IgD-negative memory B cell (primary cell): ENCODE measurements around the gene LIN7B. TPM values are rescaled to one million over a fixed set of nuclear protein-coding genes. Genes with fewer than 3 reads are reported as not detected.

Experiments
- H3K27ac Mint-ChIP-seq, 3 donors: one replicate each; pipeline ENCODE4 v1.8.0; 2020 to 2022; ENCODE audit warnings: mild to moderate bottlenecking in 3 of 3, mixed read lengths in 3 of 3, moderate library complexity in 1 of 3
- H3K27me3 Mint-ChIP-seq: one replicate; pipeline ENCODE4 v1.8.0; 2021; ENCODE audit warnings: mixed read lengths
- H3K36me3 Mint-ChIP-seq: one replicate; pipeline ENCODE4 v1.8.0; 2020; ENCODE audit warnings: mild to moderate bottlenecking, mixed read lengths
- H3K4me1 Mint-ChIP-seq, 3 donors: one replicate each; pipeline ENCODE4 v1.8.0; 2020 to 2022; ENCODE audit warnings: mixed read lengths in 3 of 3, mild to moderate bottlenecking in 1 of 3
- H3K4me3 Mint-ChIP-seq, 4 donors: one replicate each; pipeline ENCODE4 v1.8.0; 2020 to 2022; ENCODE audit warnings: mild to moderate bottlenecking in 4 of 4, mixed read lengths in 4 of 4, moderate library complexity in 3 of 4
- H3K9me3 Mint-ChIP-seq, 3 donors: one replicate each; pipeline ENCODE4 v1.8.0; 2020 to 2021; ENCODE audit warnings: mixed read lengths in 3 of 3, mild to moderate bottlenecking in 1 of 3
- polyA plus RNA-seq: library from polyadenylated mRNA; unstranded; fragments of 300-500 nt; fragmentation: Illumina TruSeq; gene quantifications from one replicate; pipeline ENCODE4 v1.2.3, GENCODE V29; 2021

Gene LIN7B
- polyA plus RNA-seq, 1 donor from 2014 or later, result 8.3 TPM

- Mint-ChIP-seq H3K27ac (peak overlapping the region in 2 of 3 donors; percentile 34 to 76), H3K27me3 (no peaks in the 10 kb centered on the region), H3K9me3 (no peaks in the 10 kb centered on the region), H3K4me1 (peaks cover 0 to 3% (median 2%) of the 10 kb centered on the region in 3 donors), H3K36me3 (peaks cover 9% of the 10 kb centered on the region), H3K4me3 (peak overlapping the region in 3 of 4 donors; percentile 22 to 49 (median 32))
Measured at GRCh38 chr19:49106648-49107135, 7.5 kb upstream of the LIN7B start.

GRCh38 chr19:49107625-49108459 lies 6.3 kb upstream of the LIN7B start:
- Mint-ChIP-seq H3K4me3 (no peak overlapping the region), H3K27ac (peak overlapping the region in 1 of 3 donors; percentile 76), H3K4me1 (peaks cover 0 to 3% (median 2%) of the 10 kb centered on the region in 3 donors), H3K9me3 (no peaks in the 10 kb centered on the region), H3K36me3 (peaks cover 9% of the 10 kb centered on the region), H3K27me3 (no peaks in the 10 kb centered on the region)

GRCh38 chr19:49109051-49109450 lies 5.1 kb upstream of the LIN7B start:
- Mint-ChIP-seq H3K9me3 (no peaks in the 10 kb centered on the region), H3K36me3 (peaks cover 9% of the 10 kb centered on the region), H3K4me3 (peak overlapping the region in 1 of 4 donors; percentile 33), H3K27ac (no peak overlapping the region), H3K27me3 (no peaks in the 10 kb centered on the region), H3K4me1 (peaks cover 4 to 10% (median 9%) of the 10 kb centered on the region in 3 donors)

GRCh38 chr19:49109569-49110233 lies 4.5 kb upstream of the LIN7B start:
- no peaks in the 10 kb centered on the region for H3K9me3 Mint-ChIP-seq
- no peaks in the 10 kb centered on the region for H3K27me3 Mint-ChIP-seq
- peaks cover 9% of the 10 kb centered on the region for H3K36me3 Mint-ChIP-seq
- H3K4me1 Mint-ChIP-seq, result peaks cover 4 to 10% (median 9%) of the 10 kb centered on the region in 3 donors
- H3K4me3 Mint-ChIP-seq, result peak overlapping the region in 1 of 4 donors; percentile 33
- H3K27ac Mint-ChIP-seq, result no peak overlapping the region

- H3K27me3 Mint-ChIP-seq, result no peaks in the 10 kb centered on the region
- peaks cover 7% of the 10 kb centered on the region for H3K36me3 Mint-ChIP-seq
- H3K9me3 Mint-ChIP-seq, result no peaks in the 10 kb centered on the region
- peak overlapping the region in 1 of 4 donors; percentile 68 for H3K4me3 Mint-ChIP-seq
- H3K4me1 Mint-ChIP-seq, result peaks cover 9 to 13% (median 11%) of the 10 kb centered on the region in 3 donors
- no peak overlapping the region for H3K27ac Mint-ChIP-seq
Measured at GRCh38 chr19:49110567-49110966, 3.6 kb upstream of the LIN7B start.

- H3K9me3 Mint-ChIP-seq, result no peaks in the 10 kb centered on the region
- H3K4me3 Mint-ChIP-seq, result peak overlapping the region in 2 of 4 donors; percentile 4 to 68
- no peaks in the 10 kb centered on the region for H3K27me3 Mint-ChIP-seq
- H3K27ac Mint-ChIP-seq, result no peak overlapping the region
- peaks cover 9 to 13% (median 11%) of the 10 kb centered on the region in 3 donors for H3K4me1 Mint-ChIP-seq
- peaks cover 7% of the 10 kb centered on the region for H3K36me3 Mint-ChIP-seq
Measured at GRCh38 chr19:49111218-49111998, 2.8 kb upstream of the LIN7B start.

- Mint-ChIP-seq H3K36me3 (no peaks in the 10 kb centered on the region), H3K4me3 (peak overlapping the region; percentile 78 to 91 (median 82)), H3K9me3 (no peaks in the 10 kb centered on the region), H3K27me3 (no peaks in the 10 kb centered on the region), H3K27ac (peak overlapping the region in 1 of 3 donors; percentile 43), H3K4me1 (peaks cover 16 to 24% (median 21%) of the 10 kb centered on the region in 3 donors)
Measured at GRCh38 chr19:49114630-49115363, 627 bp downstream of the LIN7B start.

- Mint-ChIP-seq H3K36me3 (no peaks in the 10 kb centered on the region), H3K4me1 (peaks cover 23 to 27% (median 24%) of the 10 kb centered on the region in 3 donors), H3K4me3 (peak overlapping the region; percentile 2 to 78 (median 40)), H3K27me3 (peaks cover 7% of the 10 kb centered on the region), H3K9me3 (no peaks in the 10 kb centered on the region), H3K27ac (peak overlapping the region in 2 of 3 donors; percentile 43 to 47)
Measured at GRCh38 chr19:49116544-49116943, 2.4 kb downstream of the LIN7B start.

- peaks cover 23 to 27% (median 24%) of the 10 kb centered on the region in 3 donors for H3K4me1 Mint-ChIP-seq
- no peaks in the 10 kb centered on the region for H3K9me3 Mint-ChIP-seq
- H3K36me3 Mint-ChIP-seq, result no peaks in the 10 kb centered on the region
- peak overlapping the region; percentile 78 to 95 (median 88) for H3K4me3 Mint-ChIP-seq
- peak overlapping the region; percentile 86 to 98 (median 92) for H3K27ac Mint-ChIP-seq
- H3K27me3 Mint-ChIP-seq, result peaks cover 7% of the 10 kb centered on the region
Measured at GRCh38 chr19:49117677-49118564, 3.8 kb downstream of the LIN7B start.

- Mint-ChIP-seq H3K27ac (peak within 1 kb of the TSS; percentile 86 to 98 (median 92)), H3K27me3 (peaks cover 7% of the 10 kb centered on the region), H3K36me3 (no peaks in the 10 kb centered on the region), H3K4me3 (peak within 1 kb of the TSS; percentile 78 to 95 (median 88)), H3K4me1 (peaks cover 17 to 24% (median 21%) of the 10 kb centered on the region in 3 donors), H3K9me3 (no peaks in the 10 kb centered on the region)
Measured at GRCh38 chr19:49118565-49119410, 4.6 kb downstream of the LIN7B start, which contains the start of gene C19orf73. TSS of gene C19orf73 (minus strand) at chr19:49119143. CDS start at chr19:49119022, 121 bp downstream.

- no peaks in the 10 kb centered on the region for H3K36me3 Mint-ChIP-seq
- peak within 1 kb of the TSS; percentile 86 to 98 (median 92) for H3K27ac Mint-ChIP-seq
- H3K27me3 Mint-ChIP-seq, result peaks cover 7% of the 10 kb centered on the region
- peaks cover 15 to 21% (median 20%) of the 10 kb centered on the region in 3 donors for H3K4me1 Mint-ChIP-seq
- H3K4me3 Mint-ChIP-seq, result peak within 1 kb of the TSS; percentile 79 to 95 (median 88)
- H3K9me3 Mint-ChIP-seq, result no peaks in the 10 kb centered on the region
Measured at GRCh38 chr19:49119411-49120324, 5.5 kb downstream of the LIN7B start, which contains the start of gene PPFIA3. TSS of gene PPFIA3 (plus strand) at chr19:49119544. CDS start at chr19:49127874, 8,330 bp downstream.
